ENCODE results near the gene BTBD9.

- TF ChIP-seq POLR2A (IDR thresholded peaks at IDR 0.05) (no peak), CTCF (IDR thresholded peaks at IDR 0.05) (no peak), POLR2AphosphoS5 (IDR thresholded peaks at IDR 0.05; ENCODE audit: insufficient read depth in 1 of 2, low read depth in 1 of 2) (no peak)
Observed at GRCh38 chr6:38207375-38207774, 432.4 kb downstream of the BTBD9 start.

All from vagina (tissue), 2 donors.